ENCODE measurements around the gene ZNF445.
"Not testable (repeated sequence)": the region's sequence is repeated elsewhere in the genome, so short reads cannot be mapped to it uniquely, and the experiment has no call there.

GRCh38 chr3:44503178-44503577, 25.7 kb upstream of the ZNF445 start:
- not testable (repeated sequence) for TF ChIP-seq CTCF, POLR2A (IDR thresholded peaks at IDR 0.05)
